HG03095 (cell line): ENCODE measurements around the gene NPVF.

ENCODE experiments used
- ATAC-seq: cut with Tn5 transposase; IDR thresholded peaks from one replicate; pipeline ENCODE4 v1.9.1; 2021; ENCODE audit warnings: moderate library complexity; ENCODE audit not compliant: unreplicated experiment

The NPVF gene

DNA sequence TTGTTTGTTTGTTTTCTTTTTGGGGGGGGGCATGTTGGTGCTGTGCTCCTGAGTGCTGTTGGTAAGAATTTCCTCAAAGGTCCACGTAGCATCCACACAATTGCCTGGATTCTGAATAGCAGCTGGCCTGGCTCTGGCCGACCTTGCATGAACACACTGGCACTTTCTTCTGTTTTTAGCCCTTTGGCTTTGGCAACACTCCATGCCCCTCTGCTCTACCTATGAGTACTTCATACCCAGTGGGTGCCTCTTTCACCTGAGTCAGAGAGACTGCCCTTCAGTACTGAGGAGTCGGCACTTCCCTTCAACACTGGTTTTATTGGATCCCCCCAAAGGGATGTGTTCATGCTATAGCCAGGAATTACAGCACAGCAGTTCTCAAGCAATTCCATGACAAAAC, 7.2 kb upstream of the NPVF start:
- no peak for ATAC-seq

GRCh38 chr7:25234336-25234735, 6.0 kb upstream of the NPVF start:
- ATAC-seq: no peak

DNA sequence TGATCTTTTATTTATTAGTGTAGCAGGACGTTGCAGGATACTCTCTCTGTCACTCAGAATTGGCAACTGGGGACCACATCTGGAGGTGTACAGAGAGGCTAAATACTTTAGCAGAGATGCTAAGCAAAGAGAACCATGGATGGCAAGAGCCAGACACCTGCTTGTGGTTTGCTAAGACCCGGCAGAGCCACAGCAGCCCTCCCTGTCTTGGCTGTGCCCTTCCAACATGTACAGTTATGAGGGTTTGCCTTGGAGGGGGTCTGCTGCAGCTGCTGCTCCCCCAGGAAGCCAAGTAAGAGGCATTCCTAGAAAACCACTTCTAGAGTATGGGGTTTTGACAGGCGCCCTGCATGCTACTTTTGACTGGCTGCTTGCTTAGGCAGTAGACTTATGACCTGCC, 5.1 kb downstream of the NPVF start:
- ATAC-seq: no peak

DNA sequence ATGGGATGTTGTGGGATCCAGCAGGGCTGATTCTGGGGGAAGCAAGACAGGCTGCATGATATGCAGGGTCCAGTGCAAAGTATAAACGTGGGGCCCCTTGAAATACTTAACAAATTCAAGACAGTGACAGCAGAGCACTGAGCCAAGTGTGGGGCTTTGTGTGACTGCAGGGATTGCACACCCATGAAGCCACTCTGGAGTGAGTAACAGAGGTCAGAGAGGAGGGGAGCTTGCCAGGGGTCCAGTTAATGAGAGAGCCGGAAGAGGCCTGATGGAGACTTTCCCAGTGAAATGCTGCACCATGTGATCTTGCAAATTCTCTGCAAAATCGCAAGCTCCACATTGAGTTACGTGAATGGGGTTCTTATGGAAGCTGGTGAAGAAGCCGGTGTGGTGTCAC, 5.6 kb downstream of the NPVF start:
- no peak for ATAC-seq

GRCh38 chr7:25221009-25221408, 7.3 kb downstream of the NPVF start:
- no peak for ATAC-seq

DNA sequence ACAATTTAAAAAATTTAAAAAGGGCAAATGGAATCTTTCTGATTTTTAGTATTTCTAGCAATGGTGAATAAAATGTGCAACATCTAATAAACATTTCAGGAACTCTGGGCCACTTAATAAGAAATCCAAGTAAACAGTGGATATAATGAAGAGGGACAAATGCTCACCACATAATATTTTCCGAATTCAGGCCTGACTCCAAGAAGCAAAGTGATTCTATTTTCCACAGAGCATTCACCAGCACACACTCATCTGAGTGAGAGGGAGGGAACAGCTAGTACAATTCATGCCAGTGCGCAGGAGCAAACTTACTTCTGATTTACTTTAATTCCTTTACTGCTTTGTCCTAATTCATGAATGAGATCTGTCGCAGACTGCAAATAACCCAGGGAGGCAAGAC, 10.1 kb downstream of the NPVF start:
- no peak for ATAC-seq

GRCh38 chr7:25216837-25217236, 11.4 kb downstream of the NPVF start:
- no peak for ATAC-seq

GRCh38 chr7:25215694-25216335, 12.5 kb downstream of the NPVF start:
- no peak for ATAC-seq

- no peak for ATAC-seq
Measured at GRCh38 chr7:25208525-25209221, 19.6 kb downstream of the NPVF start.

DNA sequence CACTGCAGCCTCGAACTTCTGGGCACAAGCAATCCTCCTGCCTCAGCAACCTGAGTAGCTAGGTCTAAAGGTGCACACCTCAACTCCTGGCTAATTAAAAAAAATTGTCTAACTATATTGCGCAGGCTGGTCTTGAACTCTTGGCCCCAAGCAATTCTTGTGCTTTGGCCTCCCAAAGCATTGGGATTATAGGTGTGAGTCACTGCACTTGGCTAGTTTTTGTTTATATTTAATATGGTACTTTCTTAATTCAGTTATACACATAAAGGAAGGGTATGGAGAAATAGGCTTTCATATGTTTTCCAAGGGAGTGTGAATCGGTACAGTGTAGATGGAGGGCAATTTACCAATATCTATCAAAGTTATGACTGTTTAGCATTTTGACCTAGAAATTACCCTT, 20.4 kb downstream of the NPVF start:
- ATAC-seq: no peak

DNA sequence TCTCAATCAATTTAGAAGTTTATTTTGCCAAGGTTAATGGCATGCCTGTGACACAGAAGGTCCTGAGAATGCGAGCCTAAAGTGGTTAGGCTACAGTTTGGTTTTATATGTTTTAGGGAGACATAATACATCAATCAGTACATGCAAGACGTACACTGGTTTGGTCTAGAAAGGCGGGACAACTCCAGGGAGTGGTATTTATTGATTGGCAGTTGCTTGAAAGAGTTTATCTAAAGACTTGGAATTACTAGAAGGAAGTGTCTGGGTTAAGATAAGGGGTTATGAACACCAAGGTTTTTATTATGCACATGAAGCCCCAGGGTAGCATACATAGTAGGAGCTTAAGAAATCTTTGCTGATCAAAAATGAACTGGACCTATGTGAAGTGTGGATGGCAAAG, 21.5 kb downstream of the NPVF start:
- ATAC-seq: no peak

DNA sequence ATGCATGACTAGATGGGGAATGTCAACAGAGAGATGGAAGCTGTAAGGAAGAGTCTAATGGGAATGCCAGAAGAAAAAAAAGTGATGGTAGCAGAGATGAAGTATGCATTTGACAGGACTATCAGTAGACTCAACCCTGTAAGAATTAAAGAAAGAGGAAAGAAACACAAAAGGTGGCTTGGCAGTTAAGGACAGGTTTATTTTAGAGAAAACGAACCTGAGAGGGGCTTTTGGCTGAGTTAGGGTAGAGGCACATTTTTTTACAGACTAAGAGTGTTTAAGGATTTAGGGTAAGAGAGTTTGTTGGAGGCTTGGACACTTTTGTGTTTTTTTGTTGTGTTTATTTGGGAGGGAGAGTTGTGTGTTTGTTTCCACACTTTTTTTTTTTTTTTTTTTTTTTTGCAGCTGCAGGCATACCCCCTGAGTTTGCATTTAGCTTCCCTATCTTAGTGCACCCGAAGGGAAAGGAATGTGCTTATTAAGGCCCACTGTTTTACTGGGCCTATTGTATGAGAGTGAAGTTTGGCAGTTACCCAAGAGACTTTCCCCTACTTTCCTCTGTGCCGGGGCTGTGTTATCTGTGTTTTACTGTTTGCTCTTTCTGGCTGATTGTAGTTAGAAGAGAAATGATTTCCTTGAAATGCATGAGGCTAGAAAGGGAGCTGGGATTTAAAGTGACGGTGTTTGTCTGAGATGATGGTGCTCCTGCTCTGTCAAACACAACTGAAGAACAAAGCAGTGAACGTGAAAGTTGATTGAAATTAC, 32.0 kb downstream of the NPVF start:
- no peak for ATAC-seq

DNA sequence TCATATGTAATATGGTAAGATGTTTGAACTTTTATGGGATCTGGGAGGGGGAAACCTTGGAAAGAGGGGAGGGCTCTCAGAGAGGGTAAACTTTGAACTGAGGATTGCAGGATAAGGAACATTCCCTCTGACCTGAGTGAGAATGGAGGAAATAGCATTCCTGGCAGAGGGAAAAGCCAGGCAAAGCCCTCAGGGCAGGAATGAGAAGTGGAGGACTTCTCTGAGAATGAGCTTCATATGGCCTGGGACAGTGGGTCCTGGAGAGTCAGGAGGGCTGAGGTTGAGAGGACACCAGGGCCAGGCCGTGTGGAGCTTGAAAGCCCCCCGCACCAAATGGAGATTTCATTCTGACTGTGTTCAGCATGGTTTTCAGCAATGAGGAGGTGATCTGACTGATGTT, 34.2 kb downstream of the NPVF start:
- ATAC-seq: no peak

DNA sequence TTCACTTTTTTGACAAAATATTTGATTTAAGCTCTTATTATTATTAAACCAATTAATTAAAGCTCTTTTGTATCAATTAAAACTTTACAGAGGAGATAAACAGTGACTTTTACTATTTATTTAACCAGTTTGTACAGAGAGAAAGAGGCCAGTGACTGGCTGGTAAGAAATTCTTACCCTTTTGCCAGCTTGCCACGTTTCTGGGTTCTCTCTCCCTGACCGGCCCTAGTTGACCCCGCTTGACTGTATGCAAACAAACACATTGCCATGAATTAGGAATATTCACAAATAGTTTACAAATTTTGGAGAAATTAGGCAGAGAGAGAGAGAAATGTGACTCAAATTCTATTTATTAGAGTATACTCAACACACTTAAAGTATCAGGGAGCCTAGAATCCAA, 36.2 kb downstream of the NPVF start:
- ATAC-seq: no peak

- ATAC-seq: no peak
Measured at GRCh38 chr7:25189197-25189596, 39.1 kb downstream of the NPVF start.

GRCh38 chr7:25187932-25188331, 40.4 kb downstream of the NPVF start:
- ATAC-seq: no peak

- ATAC-seq: no peak
Measured at GRCh38 chr7:25186436-25186835, 41.9 kb downstream of the NPVF start.

- no peak for ATAC-seq
Measured at GRCh38 chr7:25181532-25181931, 46.8 kb downstream of the NPVF start.

DNA sequence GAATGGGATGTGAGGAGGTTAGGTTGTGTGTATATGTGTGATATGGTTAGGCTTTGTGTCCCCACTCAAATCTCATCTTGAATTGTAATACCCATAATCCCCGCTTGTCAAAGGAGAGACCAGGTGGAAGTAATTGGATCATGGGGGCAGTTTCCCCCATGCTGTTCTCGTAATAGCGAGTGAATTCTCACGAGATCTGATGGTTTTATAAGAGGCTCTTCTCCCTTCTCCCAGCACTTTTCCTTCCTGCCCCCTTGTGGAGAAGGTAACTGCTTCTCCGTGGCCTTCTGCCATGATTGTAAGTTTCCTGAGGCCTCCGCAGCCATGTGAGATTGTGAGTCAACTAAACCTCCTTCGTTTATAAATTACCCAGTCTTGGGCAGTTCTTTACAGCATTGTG, 47.3 kb downstream of the NPVF start:
- ATAC-seq: no peak

DNA sequence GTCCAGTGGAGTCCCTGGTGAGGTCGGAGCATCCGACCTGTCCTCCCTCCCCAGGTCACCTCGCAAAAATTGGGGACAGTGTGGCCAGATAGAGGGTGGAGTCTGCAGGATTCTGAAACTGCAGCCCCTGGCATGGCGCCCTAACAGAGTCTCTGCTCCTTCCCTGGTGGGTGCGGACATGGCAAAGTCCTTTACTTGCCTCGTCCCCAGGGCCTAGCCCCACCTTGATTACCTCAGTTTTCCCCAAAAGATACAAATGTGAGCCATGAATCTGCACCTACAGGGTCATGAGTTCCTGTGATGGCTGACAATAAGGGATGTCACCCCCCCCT, 47.7 kb downstream of the NPVF start:
- ATAC-seq: peak; percentile 33

- peak; percentile 94 for ATAC-seq
Measured at GRCh38 chr7:25179771-25180591, 48.3 kb downstream of the NPVF start.
